ENCODE measurements around the gene WAPL. TPM values are rescaled to one million over a fixed set of nuclear protein-coding genes. Genes with fewer than 3 reads are reported as not detected.

WAPL gene
- total and polyA plus RNA-seq, 2 of the 13 experiments (the other 11 are each of a cell fraction or from before 2014, with no cell fraction given), result 13.2 to 43.5 TPM

- peak; percentile 79 for TF ChIP-seq ARID3A (IDR thresholded peaks at IDR 0.05; ENCODE audit: low read depth, low read length)
- TF ChIP-seq ZNF788 (CRISPR knock-in tag; IDR thresholded peaks at IDR 0.05; ENCODE audit: borderline replicate concordance), result peak; percentile 26; the same call in 1 of the 2 replicates
- TF ChIP-seq PTBP1 (IDR thresholded peaks at IDR 0.05; ENCODE audit: low read depth, low read length, poor library complexity, severe bottlenecking), result no peak
- 0 out of 2 replicates have a peak, but pooled peaks have one; percentile 15 for TF ChIP-seq NR2F2 (IDR thresholded peaks at IDR 0.05; ENCODE audit: borderline replicate concordance, low read depth)
- TF ChIP-seq ZNF792 (CRISPR knock-in tag; IDR thresholded peaks at IDR 0.05), result peak; percentile 33; the same call in 1 of the 2 replicates
- TF ChIP-seq, protein P1, sequence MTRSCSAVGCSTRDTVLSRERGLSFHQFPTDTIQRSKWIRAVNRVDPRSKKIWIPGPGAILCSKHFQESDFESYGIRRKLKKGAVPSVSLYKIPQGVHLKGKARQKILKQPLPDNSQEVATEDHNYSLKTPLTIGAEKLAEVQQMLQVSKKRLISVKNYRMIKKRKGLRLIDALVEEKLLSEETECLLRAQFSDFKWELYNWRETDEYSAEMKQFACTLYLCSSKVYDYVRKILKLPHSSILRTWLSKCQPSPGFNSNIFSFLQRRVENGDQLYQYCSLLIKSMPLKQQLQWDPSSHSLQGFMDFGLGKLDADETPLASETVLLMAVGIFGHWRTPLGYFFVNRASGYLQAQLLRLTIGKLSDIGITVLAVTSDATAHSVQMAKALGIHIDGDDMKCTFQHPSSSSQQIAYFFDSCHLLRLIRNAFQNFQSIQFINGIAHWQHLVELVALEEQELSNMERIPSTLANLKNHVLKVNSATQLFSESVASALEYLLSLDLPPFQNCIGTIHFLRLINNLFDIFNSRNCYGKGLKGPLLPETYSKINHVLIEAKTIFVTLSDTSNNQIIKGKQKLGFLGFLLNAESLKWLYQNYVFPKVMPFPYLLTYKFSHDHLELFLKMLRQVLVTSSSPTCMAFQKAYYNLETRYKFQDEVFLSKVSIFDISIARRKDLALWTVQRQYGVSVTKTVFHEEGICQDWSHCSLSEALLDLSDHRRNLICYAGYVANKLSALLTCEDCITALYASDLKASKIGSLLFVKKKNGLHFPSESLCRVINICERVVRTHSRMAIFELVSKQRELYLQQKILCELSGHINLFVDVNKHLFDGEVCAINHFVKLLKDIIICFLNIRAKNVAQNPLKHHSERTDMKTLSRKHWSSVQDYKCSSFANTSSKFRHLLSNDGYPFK (CRISPR knock-in tag; IDR thresholded peaks at IDR 0.05; ENCODE audit: borderline replicate concordance), result no peak
- no peak for TF ChIP-seq TOPORS (CRISPR knock-in tag; IDR thresholded peaks at IDR 0.05)
- peak; percentile 54; the same call in 1 of the 2 replicates for TF ChIP-seq HDAC1 (CRISPR knock-in tag; IDR thresholded peaks at IDR 0.05)
- peak; percentile 83 for TF ChIP-seq TCF7 (IDR thresholded peaks at IDR 0.05; ENCODE audit: low read depth)
- TF ChIP-seq ZBTB25 (CRISPR knock-in tag; IDR thresholded peaks at IDR 0.05), result no peak
- TF ChIP-seq, protein P2, sequence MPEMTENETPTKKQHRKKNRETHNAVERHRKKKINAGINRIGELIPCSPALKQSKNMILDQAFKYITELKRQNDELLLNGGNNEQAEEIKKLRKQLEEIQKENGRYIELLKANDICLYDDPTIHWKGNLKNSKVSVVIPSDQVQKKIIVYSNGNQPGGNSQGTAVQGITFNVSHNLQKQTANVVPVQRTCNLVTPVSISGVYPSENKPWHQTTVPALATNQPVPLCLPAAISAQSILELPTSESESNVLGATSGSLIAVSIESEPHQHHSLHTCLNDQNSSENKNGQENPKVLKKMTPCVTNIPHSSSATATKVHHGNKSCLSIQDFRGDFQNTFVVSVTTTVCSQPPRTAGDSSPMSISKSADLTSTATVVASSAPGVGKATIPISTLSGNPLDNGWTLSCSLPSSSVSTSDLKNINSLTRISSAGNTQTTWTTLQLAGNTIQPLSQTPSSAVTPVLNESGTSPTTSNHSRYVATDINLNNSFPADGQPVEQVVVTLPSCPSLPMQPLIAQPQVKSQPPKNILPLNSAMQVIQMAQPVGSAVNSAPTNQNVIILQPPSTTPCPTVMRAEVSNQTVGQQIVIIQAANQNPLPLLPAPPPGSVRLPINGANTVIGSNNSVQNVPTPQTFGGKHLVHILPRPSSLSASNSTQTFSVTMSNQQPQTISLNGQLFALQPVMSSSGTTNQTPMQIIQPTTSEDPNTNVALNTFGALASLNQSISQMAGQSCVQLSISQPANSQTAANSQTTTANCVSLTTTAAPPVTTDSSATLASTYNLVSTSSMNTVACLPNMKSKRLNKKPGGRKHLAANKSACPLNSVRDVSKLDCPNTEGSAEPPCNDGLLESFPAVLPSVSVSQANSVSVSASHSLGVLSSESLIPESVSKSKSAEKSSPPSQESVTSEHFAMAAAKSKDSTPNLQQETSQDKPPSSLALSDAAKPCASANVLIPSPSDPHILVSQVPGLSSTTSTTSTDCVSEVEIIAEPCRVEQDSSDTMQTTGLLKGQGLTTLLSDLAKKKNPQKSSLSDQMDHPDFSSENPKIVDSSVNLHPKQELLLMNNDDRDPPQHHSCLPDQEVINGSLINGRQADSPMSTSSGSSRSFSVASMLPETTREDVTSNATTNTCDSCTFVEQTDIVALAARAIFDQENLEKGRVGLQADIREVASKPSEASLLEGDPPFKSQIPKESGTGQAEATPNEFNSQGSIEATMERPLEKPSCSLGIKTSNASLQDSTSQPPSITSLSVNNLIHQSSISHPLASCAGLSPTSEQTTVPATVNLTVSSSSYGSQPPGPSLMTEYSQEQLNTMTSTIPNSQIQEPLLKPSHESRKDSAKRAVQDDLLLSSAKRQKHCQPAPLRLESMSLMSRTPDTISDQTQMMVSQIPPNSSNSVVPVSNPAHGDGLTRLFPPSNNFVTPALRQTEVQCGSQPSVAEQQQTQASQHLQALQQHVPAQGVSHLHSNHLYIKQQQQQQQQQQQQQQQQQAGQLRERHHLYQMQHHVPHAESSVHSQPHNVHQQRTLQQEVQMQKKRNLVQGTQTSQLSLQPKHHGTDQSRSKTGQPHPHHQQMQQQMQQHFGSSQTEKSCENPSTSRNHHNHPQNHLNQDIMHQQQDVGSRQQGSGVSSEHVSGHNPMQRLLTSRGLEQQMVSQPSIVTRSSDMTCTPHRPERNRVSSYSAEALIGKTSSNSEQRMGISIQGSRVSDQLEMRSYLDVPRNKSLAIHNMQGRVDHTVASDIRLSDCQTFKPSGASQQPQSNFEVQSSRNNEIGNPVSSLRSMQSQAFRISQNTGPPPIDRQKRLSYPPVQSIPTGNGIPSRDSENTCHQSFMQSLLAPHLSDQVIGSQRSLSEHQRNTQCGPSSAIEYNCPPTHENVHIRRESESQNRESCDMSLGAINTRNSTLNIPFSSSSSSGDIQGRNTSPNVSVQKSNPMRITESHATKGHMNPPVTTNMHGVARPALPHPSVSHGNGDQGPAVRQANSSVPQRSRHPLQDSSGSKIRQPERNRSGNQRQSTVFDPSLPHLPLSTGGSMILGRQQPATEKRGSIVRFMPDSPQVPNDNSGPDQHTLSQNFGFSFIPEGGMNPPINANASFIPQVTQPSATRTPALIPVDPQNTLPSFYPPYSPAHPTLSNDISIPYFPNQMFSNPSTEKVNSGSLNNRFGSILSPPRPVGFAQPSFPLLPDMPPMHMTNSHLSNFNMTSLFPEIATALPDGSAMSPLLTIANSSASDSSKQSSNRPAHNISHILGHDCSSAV (CRISPR knock-in tag; IDR thresholded peaks at IDR 0.05; ENCODE audit: borderline replicate concordance), result no peak
Measured at GRCh38 chr10:86438091-86438749, 83.4 kb downstream of the WAPL start (continued).
